Astrocyte (in vitro differentiated cells and primary cell): ENCODE results near the gene MUC5AC.

Experiments
- CTCF ChIP-seq: IDR thresholded peaks from 2 replicates; pipeline ENCODE4 v1.5.1; 2011; ENCODE audit warnings: low read depth, mild to moderate bottlenecking, inconsistent platforms, low read length, moderate library complexity; ENCODE audit not compliant: insufficient read depth
- EZH2 ChIP-seq: IDR thresholded peaks from 2 replicates; pipeline ENCODE4 v1.6.1; 2012; ENCODE audit warnings: mild to moderate bottlenecking, low read length, inconsistent platforms; ENCODE audit not compliant: insufficient read depth

- TF ChIP-seq CTCF = no peak
- TF ChIP-seq EZH2 = no peak
Observed at GRCh38 chr11:1225386-1226225, 67.9 kb downstream of the MUC5AC start.
